GM23338 (cell line): ENCODE data around the gene RPS19BP1.

ENCODE experiments used
- CREB1 ChIP-seq: fragments of 250-450 bp; sonication (Bioruptor Pico); IDR thresholded peaks from 2 replicates; pipeline ENCODE4 v1.5.0; 2020; ENCODE audit warnings: low read depth, mild to moderate bottlenecking, moderate library complexity
- CTCF ChIP-seq, 2 experiments: fragments of 200-600 bp in 1 of 2; sonication (generic) in 1 of 2; conservative IDR thresholded peaks; 2 replicates each; pipeline versions ENCODE4 v1.5.1 to v1.6.1; 2016 to 2017; ENCODE audit warnings: antibody characterized with exemption in 2 of 2, low read depth in 2 of 2, mild to moderate bottlenecking in 2 of 2, moderate library complexity in 1 of 2
- ETS1 ChIP-seq: IDR thresholded peaks from 2 replicates; pipeline ENCODE4 v1.6.1; 2016; ENCODE audit warnings: antibody characterized with exemption
- EZH2 ChIP-seq: fragments of 200-600 bp; sonication (generic); IDR thresholded peaks from one replicate; pipeline ENCODE4 v1.8.0; 2017; ENCODE audit warnings: antibody characterized with exemption, mild to moderate bottlenecking, low read depth; ENCODE audit not compliant: unreplicated experiment
- EZH2phosphoT487 ChIP-seq: fragments of 200-600 bp; sonication (generic); IDR thresholded peaks from one replicate; pipeline ENCODE4 v1.8.1; 2018; ENCODE audit warnings: antibody characterized with exemption; ENCODE audit not compliant: unreplicated experiment
- JUNB ChIP-seq: IDR thresholded peaks from one replicate; pipeline ENCODE4 v1.6.1; 2016; ENCODE audit warnings: antibody characterized with exemption; ENCODE audit not compliant: unreplicated experiment
- NANOG ChIP-seq: IDR thresholded peaks from 2 replicates; pipeline ENCODE4 v1.6.1; 2016; ENCODE audit warnings: antibody characterized with exemption, borderline replicate concordance
- POLR2AphosphoS5 ChIP-seq: IDR thresholded peaks from 2 replicates; pipeline ENCODE4 v1.6.1; 2016; ENCODE audit warnings: antibody characterized with exemption, low read depth
- REST ChIP-seq: IDR thresholded peaks from one replicate; pipeline ENCODE4 v1.6.1; 2018; ENCODE audit warnings: antibody characterized with exemption; ENCODE audit not compliant: unreplicated experiment
- STAT1 ChIP-seq: IDR thresholded peaks from one replicate; pipeline ENCODE4 v1.6.1; 2016; ENCODE audit warnings: antibody characterized with exemption; ENCODE audit not compliant: unreplicated experiment
- ZNF114 ChIP-seq: fragments of 250-450 bp; sonication (Bioruptor Pico); IDR thresholded peaks from 2 replicates; pipeline ENCODE4 v1.5.0; 2020; ENCODE audit warnings: mild to moderate bottlenecking, moderate library complexity
- ZNF331 ChIP-seq: fragments of 250-450 bp; sonication (Bioruptor Pico); IDR thresholded peaks from 2 replicates; pipeline ENCODE4 v1.5.0; 2020; ENCODE audit warnings: low read depth, mild to moderate bottlenecking, moderate library complexity
- ZNF462 ChIP-seq: fragments of 250-450 bp; sonication (Bioruptor Pico); IDR thresholded peaks from 2 replicates; pipeline ENCODE4 v1.5.0; 2020; ENCODE audit warnings: mild to moderate bottlenecking, moderate library complexity

GRCh38 chr22:39553429-39553828, 20.9 kb upstream of the RPS19BP1 start:
- TF ChIP-seq CTCF (conservative IDR thresholded peaks at IDR 0.05; ENCODE audit: low read depth in 2 of 2) = no peak
- no peak for TF ChIP-seq JUNB
- TF ChIP-seq POLR2AphosphoS5 = no peak
- no peak for TF ChIP-seq EZH2
- no peak for TF ChIP-seq REST
- TF ChIP-seq EZH2phosphoT487 = no peak
- no peak for TF ChIP-seq ZNF331
- TF ChIP-seq ZNF462 (CRISPR knock-in tag) = no peak
- TF ChIP-seq CREB1 (CRISPR knock-in tag) = no peak
- no peak for TF ChIP-seq ZNF114 (CRISPR knock-in tag)
- no peak for TF ChIP-seq ETS1
- TF ChIP-seq NANOG = no peak
- TF ChIP-seq STAT1 = no peak
